GM12878 (cell line): ENCODE data around the gene TJAP1.

Experiments
- CHD1 ChIP-seq: IDR thresholded peaks from 2 replicates; pipeline ENCODE4 v1.6.1; 2012; ENCODE audit warnings: low read depth, low read length, improper control_type of control experiment
- JUND ChIP-seq: IDR thresholded peaks from 2 replicates; pipeline ENCODE4 v1.6.1; 2012; ENCODE audit warnings: low read depth, mild to moderate bottlenecking, low read length, improper control_type of control experiment, moderate library complexity
- NFYB ChIP-seq: IDR thresholded peaks from 2 replicates; pipeline ENCODE4 v1.6.1; 2011; ENCODE audit warnings: low read depth, mild to moderate bottlenecking, low read length, improper control_type of control experiment, moderate library complexity; ENCODE audit not compliant: insufficient read depth
- POLR2A ChIP-seq: IDR thresholded peaks from 2 replicates; pipeline ENCODE4 v1.6.1; 2011; ENCODE audit warnings: low read depth, mild to moderate bottlenecking, low read length
- RUNX3 ChIP-seq: IDR thresholded peaks from 2 replicates; pipeline ENCODE4 v1.6.1; 2012; ENCODE audit warnings: low read length, inconsistent platforms
- SP1 ChIP-seq: IDR thresholded peaks from one replicate; pipeline ENCODE4 v1.6.1; 2011; ENCODE audit warnings: low read depth, low read length
- ZNF274 ChIP-seq: IDR thresholded peaks from one replicate; pipeline ENCODE4 v1.8.0; 2011; ENCODE audit not compliant: insufficient read length, insufficient read depth
- TF ChIP-seq, protein P1 (sequence below), 3 experiments: IDR thresholded peaks in 2 of 3; conservative IDR thresholded peaks in 1 of 3; 2 replicates each; pipeline ENCODE4 v1.5.1; 2011; ENCODE audit warnings: low read depth in 3 of 3, low read length in 3 of 3, mild to moderate bottlenecking in 3 of 3, control low read depth in 2 of 3, moderate library complexity in 2 of 3, inconsistent platforms in 1 of 3, mixed read lengths in 1 of 3; ENCODE audit not compliant: control insufficient read depth in 2 of 3, insufficient read depth in 1 of 3; ENCODE audit errors: extremely low read depth in 1 of 3
- TF ChIP-seq, protein P2 (sequence below): fragments of 450-650 bp; IDR thresholded peaks from 2 replicates; pipeline ENCODE4 v1.6.1; 2018; ENCODE audit warnings: mild to moderate bottlenecking, low read depth, moderate library complexity; ENCODE audit not compliant: partially characterized antibody

DNA sequence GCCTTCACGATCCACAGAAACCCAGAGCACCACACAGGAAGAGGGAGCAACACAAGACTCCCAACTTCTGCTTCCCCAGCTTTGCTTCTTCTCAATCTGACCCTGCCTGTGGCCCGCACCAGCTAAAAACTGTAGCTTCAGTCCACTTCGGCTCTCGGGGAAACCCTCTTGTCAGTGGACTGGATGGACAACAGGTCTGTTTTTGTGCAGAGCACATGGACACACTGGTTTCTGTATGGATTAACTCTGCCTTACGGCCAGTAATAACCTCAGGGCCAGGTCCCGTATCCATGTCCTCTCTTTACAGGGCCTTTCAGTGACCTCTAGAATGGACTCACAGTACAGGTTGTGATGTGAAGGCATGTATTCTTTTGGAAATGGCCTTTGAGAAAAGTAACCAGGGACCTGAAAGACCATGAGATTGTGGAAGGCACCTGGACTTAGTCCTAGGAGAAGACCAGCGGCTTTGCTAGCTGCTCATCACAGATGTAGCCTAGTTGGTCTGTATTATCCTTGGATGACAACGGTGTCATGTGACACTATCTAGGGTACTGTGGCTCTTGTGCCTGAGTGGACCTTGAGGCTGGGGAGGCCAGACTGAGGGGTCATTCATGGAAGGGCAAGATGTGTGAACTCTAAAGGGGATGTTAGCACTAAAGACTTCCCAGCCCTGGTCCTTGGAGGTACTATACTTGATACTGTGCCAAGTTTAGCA is 45.3 kb downstream of the TJAP1 start:
- no peak; the same call in 1 of the 2 replicates for TF ChIP-seq RUNX3
- TF ChIP-seq POLR2A: peak; percentile 58
- TF ChIP-seq, protein P1, sequence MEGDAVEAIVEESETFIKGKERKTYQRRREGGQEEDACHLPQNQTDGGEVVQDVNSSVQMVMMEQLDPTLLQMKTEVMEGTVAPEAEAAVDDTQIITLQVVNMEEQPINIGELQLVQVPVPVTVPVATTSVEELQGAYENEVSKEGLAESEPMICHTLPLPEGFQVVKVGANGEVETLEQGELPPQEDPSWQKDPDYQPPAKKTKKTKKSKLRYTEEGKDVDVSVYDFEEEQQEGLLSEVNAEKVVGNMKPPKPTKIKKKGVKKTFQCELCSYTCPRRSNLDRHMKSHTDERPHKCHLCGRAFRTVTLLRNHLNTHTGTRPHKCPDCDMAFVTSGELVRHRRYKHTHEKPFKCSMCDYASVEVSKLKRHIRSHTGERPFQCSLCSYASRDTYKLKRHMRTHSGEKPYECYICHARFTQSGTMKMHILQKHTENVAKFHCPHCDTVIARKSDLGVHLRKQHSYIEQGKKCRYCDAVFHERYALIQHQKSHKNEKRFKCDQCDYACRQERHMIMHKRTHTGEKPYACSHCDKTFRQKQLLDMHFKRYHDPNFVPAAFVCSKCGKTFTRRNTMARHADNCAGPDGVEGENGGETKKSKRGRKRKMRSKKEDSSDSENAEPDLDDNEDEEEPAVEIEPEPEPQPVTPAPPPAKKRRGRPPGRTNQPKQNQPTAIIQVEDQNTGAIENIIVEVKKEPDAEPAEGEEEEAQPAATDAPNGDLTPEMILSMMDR (IDR thresholded peaks at IDR 0.05 in 2 of 3, conservative IDR thresholded peaks at IDR 0.05 in 1 of 3; ENCODE audit: control insufficient read depth in 2 of 3, extremely low read depth in 1 of 3, insufficient read depth in 1 of 3, low read depth in 3 of 3, low read length in 3 of 3): no peak
- TF ChIP-seq, protein P2, sequence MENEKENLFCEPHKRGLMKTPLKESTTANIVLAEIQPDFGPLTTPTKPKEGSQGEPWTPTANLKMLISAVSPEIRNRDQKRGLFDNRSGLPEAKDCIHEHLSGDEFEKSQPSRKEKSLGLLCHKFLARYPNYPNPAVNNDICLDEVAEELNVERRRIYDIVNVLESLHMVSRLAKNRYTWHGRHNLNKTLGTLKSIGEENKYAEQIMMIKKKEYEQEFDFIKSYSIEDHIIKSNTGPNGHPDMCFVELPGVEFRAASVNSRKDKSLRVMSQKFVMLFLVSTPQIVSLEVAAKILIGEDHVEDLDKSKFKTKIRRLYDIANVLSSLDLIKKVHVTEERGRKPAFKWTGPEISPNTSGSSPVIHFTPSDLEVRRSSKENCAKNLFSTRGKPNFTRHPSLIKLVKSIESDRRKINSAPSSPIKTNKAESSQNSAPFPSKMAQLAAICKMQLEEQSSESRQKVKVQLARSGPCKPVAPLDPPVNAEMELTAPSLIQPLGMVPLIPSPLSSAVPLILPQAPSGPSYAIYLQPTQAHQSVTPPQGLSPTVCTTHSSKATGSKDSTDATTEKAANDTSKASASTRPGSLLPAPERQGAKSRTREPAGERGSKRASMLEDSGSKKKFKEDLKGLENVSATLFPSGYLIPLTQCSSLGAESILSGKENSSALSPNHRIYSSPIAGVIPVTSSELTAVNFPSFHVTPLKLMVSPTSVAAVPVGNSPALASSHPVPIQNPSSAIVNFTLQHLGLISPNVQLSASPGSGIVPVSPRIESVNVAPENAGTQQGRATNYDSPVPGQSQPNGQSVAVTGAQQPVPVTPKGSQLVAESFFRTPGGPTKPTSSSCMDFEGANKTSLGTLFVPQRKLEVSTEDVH: no peak
- no peak for TF ChIP-seq SP1
- TF ChIP-seq JUND: no peak
- no peak for TF ChIP-seq CHD1
- no peak for TF ChIP-seq NFYB
- no peak for TF ChIP-seq ZNF274
